Measurements from ENCODE around the gene ASF1A. TPM values are rescaled to one million over a fixed set of nuclear protein-coding genes. Genes with fewer than 3 reads are reported as not detected.
"Not testable (repeated sequence)": the region's sequence is repeated elsewhere in the genome, so short reads cannot be mapped to it uniquely, and the experiment has no call there.

The ASF1A gene
- total RNA-seq, 1 donor from 2014 or later: 7.6 TPM

DNA sequence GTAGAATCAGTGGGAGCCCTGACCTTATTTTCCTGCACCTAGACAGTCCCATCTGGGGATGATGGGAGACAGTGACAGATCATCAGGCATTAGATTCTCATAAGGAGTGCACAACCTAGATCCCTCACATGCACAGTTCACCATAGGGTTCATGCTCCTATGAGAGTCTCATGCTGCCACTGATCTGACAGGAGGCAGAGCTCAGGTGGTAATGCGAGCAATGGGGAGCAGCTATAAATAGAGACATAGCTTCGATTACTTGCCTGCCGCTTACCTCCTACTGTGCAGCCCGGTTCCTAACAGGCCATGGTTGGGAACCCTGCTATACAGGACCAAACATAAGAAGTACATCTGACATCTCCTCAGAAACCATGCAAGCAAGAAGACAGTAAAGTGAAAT, 31.5 kb upstream of the ASF1A start:
- H3K4me3 ChIP-seq (ENCODE audit: low read depth, low read length): no peak overlapping the region
- TF ChIP-seq, protein P1, sequence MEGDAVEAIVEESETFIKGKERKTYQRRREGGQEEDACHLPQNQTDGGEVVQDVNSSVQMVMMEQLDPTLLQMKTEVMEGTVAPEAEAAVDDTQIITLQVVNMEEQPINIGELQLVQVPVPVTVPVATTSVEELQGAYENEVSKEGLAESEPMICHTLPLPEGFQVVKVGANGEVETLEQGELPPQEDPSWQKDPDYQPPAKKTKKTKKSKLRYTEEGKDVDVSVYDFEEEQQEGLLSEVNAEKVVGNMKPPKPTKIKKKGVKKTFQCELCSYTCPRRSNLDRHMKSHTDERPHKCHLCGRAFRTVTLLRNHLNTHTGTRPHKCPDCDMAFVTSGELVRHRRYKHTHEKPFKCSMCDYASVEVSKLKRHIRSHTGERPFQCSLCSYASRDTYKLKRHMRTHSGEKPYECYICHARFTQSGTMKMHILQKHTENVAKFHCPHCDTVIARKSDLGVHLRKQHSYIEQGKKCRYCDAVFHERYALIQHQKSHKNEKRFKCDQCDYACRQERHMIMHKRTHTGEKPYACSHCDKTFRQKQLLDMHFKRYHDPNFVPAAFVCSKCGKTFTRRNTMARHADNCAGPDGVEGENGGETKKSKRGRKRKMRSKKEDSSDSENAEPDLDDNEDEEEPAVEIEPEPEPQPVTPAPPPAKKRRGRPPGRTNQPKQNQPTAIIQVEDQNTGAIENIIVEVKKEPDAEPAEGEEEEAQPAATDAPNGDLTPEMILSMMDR (conservative IDR thresholded peaks at IDR 0.05; ENCODE audit: low read depth, low read length): no peak
- no peak for DNase-seq (ENCODE audit: low read depth)

DNA sequence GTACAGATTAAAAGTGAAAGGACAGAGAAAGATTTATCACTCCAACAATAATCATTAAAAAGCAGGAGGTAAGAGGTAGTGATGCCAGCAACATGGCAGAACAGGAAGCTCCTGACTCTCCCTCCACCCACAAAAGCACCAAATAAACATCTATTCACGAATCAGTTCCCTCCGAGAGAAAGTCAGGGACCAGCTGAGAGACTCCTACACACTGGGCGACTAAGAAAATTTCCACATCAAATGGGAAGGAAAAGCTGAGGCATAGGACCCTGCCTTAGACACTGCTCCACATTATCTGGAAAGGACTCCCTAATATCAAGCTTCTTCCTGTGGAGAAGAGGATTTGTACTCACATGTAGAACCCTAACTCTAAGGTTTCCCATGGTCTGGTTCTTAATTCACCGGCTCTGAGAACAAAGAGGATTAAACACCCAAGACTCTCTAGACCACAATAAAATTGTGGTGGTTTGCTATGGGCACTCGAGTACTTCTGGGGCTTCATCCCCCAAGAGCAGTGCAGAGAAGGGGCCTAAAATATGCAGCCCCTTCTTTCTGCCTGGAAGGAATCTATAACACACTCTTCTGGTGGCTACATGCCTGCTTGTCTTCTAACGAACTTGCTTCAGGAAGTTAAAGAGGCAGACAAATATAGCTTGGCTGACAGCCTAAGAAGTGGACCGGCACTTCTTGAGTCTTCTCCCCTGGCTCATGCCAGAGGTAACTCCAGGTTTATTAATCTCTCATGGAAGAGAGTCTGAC, 29.4 kb upstream of the ASF1A start:
- TF ChIP-seq, protein P1 (conservative IDR thresholded peaks at IDR 0.05; ENCODE audit: low read depth, low read length): no peak
- DNase-seq (ENCODE audit: low read depth): no peak

DNA sequence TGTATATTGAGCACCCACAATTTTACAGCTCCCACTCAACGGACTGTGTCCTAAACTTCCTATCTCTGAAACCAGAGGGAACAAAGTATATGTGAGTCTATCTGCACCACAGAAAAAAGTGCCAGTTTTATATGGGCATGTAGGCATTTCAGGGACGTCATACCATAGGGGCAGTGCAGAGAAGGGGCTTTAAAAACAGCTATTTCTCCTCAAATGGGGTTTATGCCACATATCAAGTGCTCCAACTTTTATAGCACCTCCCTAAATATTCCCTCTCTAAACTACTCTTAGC, 28.9 kb upstream of the ASF1A start:
- H3K4me3 ChIP-seq (ENCODE audit: low read depth, low read length): no peak overlapping the region
- no peak for DNase-seq (ENCODE audit: low read depth)
- TF ChIP-seq, protein P1 (conservative IDR thresholded peaks at IDR 0.05; ENCODE audit: low read depth, low read length): no peak

More for the DNA sequence above, 29.4 kb upstream of the ASF1A start:
- H3K4me3 ChIP-seq (ENCODE audit: low read depth, low read length): no peak overlapping the region

DNA sequence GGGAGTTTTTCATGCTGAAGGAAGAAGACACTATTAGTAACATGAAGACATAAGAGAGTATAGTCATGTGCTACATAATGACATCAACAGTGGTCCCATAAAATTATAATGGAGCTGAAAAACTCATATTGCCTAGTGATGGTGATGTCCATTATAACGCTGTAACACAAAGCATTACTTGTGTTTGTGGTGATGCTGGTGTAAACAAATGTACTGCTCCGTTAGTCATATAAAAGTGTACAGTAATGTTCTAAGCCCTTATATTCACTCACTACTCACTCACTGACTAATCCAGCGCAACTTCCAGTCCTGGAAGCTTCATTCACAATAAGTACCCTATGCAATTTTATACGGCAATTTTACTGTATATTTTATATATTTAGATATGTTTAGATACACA, 26.8 kb upstream of the ASF1A start:
- TF ChIP-seq, protein P1 (conservative IDR thresholded peaks at IDR 0.05; ENCODE audit: low read depth, low read length): no peak
- H3K4me3 ChIP-seq (ENCODE audit: low read depth, low read length): no peak overlapping the region
- DNase-seq (ENCODE audit: low read depth): no peak

DNA sequence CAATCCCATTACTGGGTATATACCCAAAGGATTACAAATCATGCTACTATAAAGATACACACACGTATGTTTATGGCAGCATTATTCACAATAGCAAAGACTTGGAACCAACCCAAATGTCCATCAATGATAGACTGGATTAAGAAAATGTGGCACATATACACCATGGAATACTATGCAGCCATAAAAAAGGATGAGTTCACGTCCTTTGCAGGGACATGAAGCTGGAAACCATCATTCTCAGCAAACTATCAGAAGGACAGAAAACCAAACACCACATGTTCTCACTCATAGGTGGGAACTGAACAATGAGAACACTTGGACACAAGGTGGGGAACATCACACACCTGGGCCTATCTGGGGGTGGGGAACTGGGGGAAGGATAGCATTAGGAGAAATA, 25.1 kb upstream of the ASF1A start:
- H3K4me3 ChIP-seq (ENCODE audit: low read depth, low read length); DNase-seq (ENCODE audit: low read depth): not testable (repeated sequence)

DNA sequence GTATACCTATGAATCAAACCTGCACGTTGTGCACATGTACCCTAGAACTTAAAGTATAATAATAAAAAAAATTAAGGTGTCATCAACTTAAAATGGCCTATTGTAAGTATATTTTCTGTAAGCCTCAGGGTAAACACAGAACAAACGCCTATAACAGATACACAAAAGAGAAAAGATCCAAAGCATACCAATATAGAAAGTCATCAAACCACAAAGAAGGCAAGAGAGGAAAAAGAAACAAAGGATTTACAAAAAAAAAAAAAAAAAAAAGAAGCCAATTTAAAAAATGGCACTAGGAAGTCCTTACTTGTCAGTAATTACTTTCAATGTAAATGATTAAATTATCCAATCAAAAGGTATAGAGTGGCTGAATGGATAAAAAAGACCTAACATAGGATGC, 24.6 kb upstream of the ASF1A start:
- H3K4me3 ChIP-seq (ENCODE audit: low read depth, low read length): no peak overlapping the region
- DNase-seq (ENCODE audit: low read depth): no peak
- TF ChIP-seq, protein P1 (conservative IDR thresholded peaks at IDR 0.05; ENCODE audit: low read depth, low read length): no peak

DNA sequence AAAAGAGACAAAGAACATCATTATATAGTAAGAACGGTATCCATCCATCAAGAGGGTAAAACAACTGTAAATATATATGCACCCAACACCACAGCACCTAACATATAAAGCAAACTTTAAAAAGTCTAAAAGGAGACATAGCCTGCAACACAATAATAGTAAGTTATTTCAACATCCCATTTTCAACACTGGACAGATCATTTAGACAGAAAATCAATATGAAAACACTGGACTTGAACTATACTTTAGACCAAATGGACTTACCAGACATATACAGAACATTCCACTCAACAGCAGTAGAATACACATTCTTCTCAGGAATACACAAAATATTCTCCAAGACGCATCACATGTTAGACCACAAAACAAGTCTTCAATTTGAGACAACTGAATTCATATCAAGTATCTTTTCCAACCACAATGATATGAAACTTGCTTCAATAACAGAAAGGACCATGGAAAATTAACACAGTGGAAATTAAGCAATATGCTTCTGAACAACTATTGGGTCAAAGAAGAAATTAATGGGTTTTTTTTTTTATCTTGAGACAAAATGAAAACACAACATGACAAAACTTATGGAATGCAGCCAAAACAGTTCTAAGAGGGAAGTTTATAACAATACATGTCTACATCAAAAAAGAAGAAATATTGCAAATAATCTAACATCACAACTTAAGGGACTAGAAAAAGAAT, 23.9 kb upstream of the ASF1A start:
- TF ChIP-seq, protein P1 (conservative IDR thresholded peaks at IDR 0.05; ENCODE audit: low read depth, low read length): no peak
- H3K4me3 ChIP-seq (ENCODE audit: low read depth, low read length): no peak overlapping the region
- no peak for DNase-seq (ENCODE audit: low read depth)
